Transverse colon (tissue), 4 donors: ENCODE data around the gene PLPP1. TPM values are rescaled to one million over a fixed set of nuclear protein-coding genes. Genes with fewer than 3 reads are reported as not detected.
A peak's percentile ranks its signal among the peaks of the same experiment; 100 is the strongest.

Source experiments
- DNase-seq: peaks from one replicate; pipeline ENCODE4 v3.0.0-alpha.2; 2019
- H3K27ac ChIP-seq, 4 donors: fragments of 200-600 bp; sonication (generic); 2 replicates each; pipeline ENCODE4 v1.5.1; 2016 to 2018; ENCODE audit warnings: inconsistent platforms in 4 of 4
- H3K27me3 ChIP-seq: fragments of 200-600 bp; sonication (generic); 2 replicates; pipeline ENCODE4 v1.5.1; 2017; ENCODE audit warnings: inconsistent platforms
- H3K36me3 ChIP-seq, 4 donors: fragments of 200-600 bp; sonication (generic); 2 replicates each; pipeline ENCODE4 v1.5.1; 2017 to 2019; ENCODE audit warnings: inconsistent platforms in 4 of 4
- H3K4me1 ChIP-seq, 4 donors: fragments of 200-600 bp; sonication (generic); 2 replicates each; pipeline ENCODE4 v1.5.1; 2017 to 2020; ENCODE audit warnings: inconsistent platforms in 4 of 4
- H3K4me3 ChIP-seq, 4 donors: fragments of 200-600 bp; sonication (generic); 1 replicate in 1 of 4; 2 replicates in 3 of 4; pipeline versions ENCODE4 v1.5.1 to v1.6.1; 2017 to 2019; ENCODE audit warnings: inconsistent platforms in 4 of 4
- H3K9me3 ChIP-seq, 2 donors: fragments of 200-600 bp; sonication (generic); 2 replicates each; pipeline ENCODE4 v1.5.1; 2017 to 2019; ENCODE audit warnings: inconsistent platforms in 2 of 2
- EP300 ChIP-seq: sonication (generic); formaldehyde crosslinking; IDR thresholded peaks from one replicate; pipeline ENCODE4 v1.6.1; 2017; ENCODE audit warnings: antibody characterized with exemption, low read depth
- POLR2A ChIP-seq: fragments of 450-650 bp; IDR thresholded peaks from one replicate; pipeline ENCODE4 v1.6.1; 2016; ENCODE audit warnings: antibody characterized with exemption, mild to moderate bottlenecking, moderate library complexity
- POLR2AphosphoS5 ChIP-seq, 3 donors: sonication (generic); formaldehyde crosslinking; IDR thresholded peaks; one replicate each; pipeline ENCODE4 v1.6.1; 2016; ENCODE audit warnings: antibody characterized with exemption in 3 of 3
- WGBS, 2 donors: methylation state at CpG; one replicate each; pipeline ENCODE4 v1.1.5; 2018; ENCODE audit warnings: low coverage in 1 of 2; 5-methylcytosine and 5-hydroxymethylcytosine counted together
- in situ Hi-C, 4 donors: fragments of 200-750 bp; cut with MboI; loops; one replicate each; pipeline versions ENCODE4 v1.15.0 to v1.15.1; 2017; ENCODE audit warnings: low sequenced_read_pairs in 3 of 4, low pct_ligation_motif_present in 1 of 4, low pct_unique_long_range_greater_than_20kb in 1 of 4
- intact Hi-C: fragments of 100-400 bp; cut with DNase I; formaldehyde crosslinking; loops from one replicate; pipeline ENCODE4 v1.15.1; 2023; ENCODE audit warnings: low total_unique reads
- total RNA-seq, 4 donors: library from RNA; depleted of rRNA; stranded (reverse); fragments of >200 nt; gene quantifications; one replicate each; pipeline ENCODE4 v1.1.0, GENCODE V29; 2016
- TF ChIP-seq, protein P1 (sequence below), 5 experiments: fragments of 200-600 bp in 3 of 5; fragments of 450-650 bp in 2 of 5; sonication (generic) in 3 of 5; IDR thresholded peaks; 1 replicate in 2 of 5; 2 replicates in 3 of 5; pipeline ENCODE4 v1.5.1; 2016 to 2017; ENCODE audit warnings: antibody characterized with exemption in 5 of 5, inconsistent platforms in 3 of 5, mild to moderate bottlenecking in 2 of 5, moderate library complexity in 1 of 5

PLPP1 gene
- total RNA-seq, 4 donors from 2014 or later = 222 to 335 (median 288) TPM

DNA sequence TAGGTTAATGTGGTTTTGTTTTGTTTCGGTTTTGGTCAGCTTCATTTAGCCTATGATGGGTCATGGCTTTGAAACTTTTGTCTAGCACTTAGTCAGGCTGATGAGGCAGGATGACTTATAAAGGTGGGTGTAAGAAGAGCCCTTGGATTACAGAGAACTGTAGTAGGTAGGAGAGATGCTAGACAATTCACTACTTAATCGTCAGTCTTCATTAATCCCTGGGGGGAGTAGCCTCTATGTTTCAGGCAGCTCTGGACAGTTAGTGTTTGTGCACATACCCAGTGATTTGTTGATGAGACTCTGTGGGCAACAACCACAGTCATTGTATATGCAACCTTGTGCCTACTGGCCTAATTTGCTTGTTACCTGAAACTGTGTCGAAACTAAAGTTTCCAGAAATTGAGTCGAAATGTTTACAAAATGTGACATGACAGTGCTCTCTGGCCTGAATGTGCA is 113.7 kb downstream of the PLPP1 start:
- Histone ChIP-seq H3K4me1 (peaks cover 12 to 43% (median 21%) of the 10 kb centered on the region in 4 donors), H3K27me3 (no peaks in the 10 kb centered on the region), H3K27ac (peak overlapping the region in 2 of 4 donors; percentile 17 to 42), H3K36me3 (peaks cover 0 to 45% (median 16%) of the 10 kb centered on the region in 4 donors), H3K4me3 (no peak overlapping the region), H3K9me3 (no peaks in the 10 kb centered on the region)
- intact Hi-C loops (no loop called here), in situ Hi-C loops (loop anchor here in 2 of 4 donors (25.0 kb wide), 1 partner anchor 266 kb away; no protein-coding TSS in a partner anchor)
- TF ChIP-seq, protein P1, sequence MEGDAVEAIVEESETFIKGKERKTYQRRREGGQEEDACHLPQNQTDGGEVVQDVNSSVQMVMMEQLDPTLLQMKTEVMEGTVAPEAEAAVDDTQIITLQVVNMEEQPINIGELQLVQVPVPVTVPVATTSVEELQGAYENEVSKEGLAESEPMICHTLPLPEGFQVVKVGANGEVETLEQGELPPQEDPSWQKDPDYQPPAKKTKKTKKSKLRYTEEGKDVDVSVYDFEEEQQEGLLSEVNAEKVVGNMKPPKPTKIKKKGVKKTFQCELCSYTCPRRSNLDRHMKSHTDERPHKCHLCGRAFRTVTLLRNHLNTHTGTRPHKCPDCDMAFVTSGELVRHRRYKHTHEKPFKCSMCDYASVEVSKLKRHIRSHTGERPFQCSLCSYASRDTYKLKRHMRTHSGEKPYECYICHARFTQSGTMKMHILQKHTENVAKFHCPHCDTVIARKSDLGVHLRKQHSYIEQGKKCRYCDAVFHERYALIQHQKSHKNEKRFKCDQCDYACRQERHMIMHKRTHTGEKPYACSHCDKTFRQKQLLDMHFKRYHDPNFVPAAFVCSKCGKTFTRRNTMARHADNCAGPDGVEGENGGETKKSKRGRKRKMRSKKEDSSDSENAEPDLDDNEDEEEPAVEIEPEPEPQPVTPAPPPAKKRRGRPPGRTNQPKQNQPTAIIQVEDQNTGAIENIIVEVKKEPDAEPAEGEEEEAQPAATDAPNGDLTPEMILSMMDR (IDR thresholded peaks at IDR 0.05) = no peak
- no peak for TF ChIP-seq POLR2A
- TF ChIP-seq EP300 = no peak
- TF ChIP-seq POLR2AphosphoS5 (IDR thresholded peaks at IDR 0.05) = no peak
- no peak for DNase-seq
- WGBS, 2 donors = 66 to 79% methylated on average over 1 to 4 of the region's 4 CpGs

DNA sequence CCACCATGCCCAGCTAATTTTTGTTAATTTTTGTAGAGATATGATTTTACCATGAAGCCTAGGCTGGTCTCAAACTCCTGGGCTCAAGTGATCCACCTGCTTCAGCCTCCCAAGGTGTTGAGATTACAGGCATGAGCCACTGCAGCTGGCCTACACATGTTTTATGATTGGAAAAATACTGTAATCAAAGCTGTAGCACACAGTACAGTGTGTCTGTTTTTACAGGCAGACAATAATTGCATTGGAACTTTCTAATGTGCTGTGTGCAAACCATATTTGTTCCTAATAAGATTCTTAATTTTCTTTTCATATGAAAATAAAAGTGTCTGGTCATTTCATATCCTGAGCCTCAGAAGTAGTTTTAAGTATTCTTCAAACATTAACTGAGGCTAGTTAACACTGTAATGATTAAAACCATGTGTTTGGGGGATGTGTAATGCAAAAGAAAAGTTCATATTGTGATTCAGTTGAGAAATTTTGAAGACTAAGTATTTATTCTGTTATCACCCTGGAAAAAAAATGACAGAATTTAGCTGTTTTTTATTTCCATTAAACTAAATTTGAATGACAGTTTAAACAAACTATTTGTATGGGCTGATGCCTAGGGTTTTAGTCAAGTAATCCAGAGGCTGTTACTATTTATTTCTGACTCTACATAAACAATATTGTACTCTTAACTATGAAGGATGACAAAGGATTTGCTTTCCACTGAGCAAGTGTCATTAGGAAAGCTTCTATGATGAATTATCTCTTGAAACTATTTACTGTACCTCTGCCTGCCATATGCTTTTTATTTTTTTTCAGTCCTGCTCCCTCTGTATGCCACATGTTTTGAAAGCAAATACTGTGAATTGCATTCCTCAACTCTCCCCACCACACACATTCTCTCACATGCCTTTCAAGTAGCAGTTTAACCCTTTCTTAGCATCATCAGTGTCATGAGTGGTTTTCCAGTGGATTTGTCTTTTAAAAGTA is 115.5 kb downstream of the PLPP1 start:
- Histone ChIP-seq H3K4me3 (no peak overlapping the region), H3K36me3 (peaks cover 0 to 27% (median 7%) of the 10 kb centered on the region in 4 donors), H3K27ac (peak overlapping the region; percentile 15 to 61 (median 44)), H3K27me3 (no peaks in the 10 kb centered on the region), H3K4me1 (peaks cover 12 to 52% (median 23%) of the 10 kb centered on the region in 4 donors), H3K9me3 (no peaks in the 10 kb centered on the region)
- in situ Hi-C loops = loop anchor here in 2 of 4 donors (25.0 kb wide), 1 partner anchor 268 kb away; no protein-coding TSS in a partner anchor
- no peak for DNase-seq
- no peak for TF ChIP-seq EP300
- no peak for TF ChIP-seq POLR2A
- TF ChIP-seq, protein P1 (IDR thresholded peaks at IDR 0.05) = no peak
- TF ChIP-seq POLR2AphosphoS5 (IDR thresholded peaks at IDR 0.05) = peak in 1 of 3 donors; percentile 36
- intact Hi-C loops = no loop called here

DNA sequence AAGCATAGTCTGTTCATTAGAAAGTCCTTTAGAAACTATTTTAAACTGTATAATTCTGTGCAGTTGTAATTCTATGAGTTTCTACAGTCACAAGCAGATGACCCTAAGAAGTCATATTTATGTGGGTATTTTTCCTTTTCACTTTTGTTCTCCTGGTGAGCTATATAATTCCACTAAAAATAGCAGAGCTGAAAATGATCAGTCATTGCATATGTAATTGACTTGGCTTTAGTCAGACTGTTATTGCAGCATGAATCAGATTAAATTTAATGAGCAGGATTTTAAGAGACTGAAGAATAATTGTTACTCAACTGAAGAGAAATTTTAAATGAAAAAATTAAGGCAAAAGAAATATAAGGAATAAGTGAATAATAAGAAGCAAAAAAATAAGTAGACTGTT is 118.5 kb downstream of the PLPP1 start:
- Histone ChIP-seq H3K9me3 (no peaks in the 10 kb centered on the region), H3K27ac (no peak overlapping the region), H3K27me3 (no peaks in the 10 kb centered on the region), H3K36me3 (no peaks in the 10 kb centered on the region), H3K4me3 (no peak overlapping the region), H3K4me1 (peaks cover 12 to 41% (median 23%) of the 10 kb centered on the region in 4 donors)
- intact Hi-C loops (no loop called here), in situ Hi-C loops (loop anchor here in 2 of 4 donors (25.0 kb wide), 1 partner anchor 271 kb away; no protein-coding TSS in a partner anchor)
- DNase-seq = no peak
- no peak for TF ChIP-seq EP300
- no peak for TF ChIP-seq POLR2AphosphoS5 (IDR thresholded peaks at IDR 0.05)
- no peak for TF ChIP-seq POLR2A
- TF ChIP-seq, protein P1 (IDR thresholded peaks at IDR 0.05) = no peak

DNA sequence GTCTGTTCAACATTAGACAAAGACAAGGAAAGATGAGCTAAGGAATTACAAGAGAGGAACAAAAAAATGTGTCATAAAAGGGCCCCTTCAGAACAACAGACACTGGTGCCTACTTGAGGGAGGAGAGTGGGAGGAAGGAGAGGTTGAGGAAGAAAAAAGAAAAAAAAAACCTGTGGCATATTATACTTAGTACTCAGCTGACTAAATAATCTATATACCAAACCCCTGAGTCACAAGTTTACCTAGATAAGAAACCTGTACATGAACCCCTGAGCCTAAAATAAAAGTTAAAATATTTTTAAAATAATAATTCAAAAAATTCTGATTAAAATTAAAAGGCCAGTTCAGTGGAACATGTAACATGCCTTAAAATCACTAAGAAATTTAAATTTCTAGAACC is 119.7 kb downstream of the PLPP1 start:
- H3K4me3 ChIP-seq = no peak overlapping the region
- in situ Hi-C loops = loop anchor here in 2 of 4 donors (25.0 kb wide), 1 partner anchor 272 kb away; no protein-coding TSS in a partner anchor
- DNase-seq = no peak
- no peaks in the 10 kb centered on the region for H3K27me3 ChIP-seq
- intact Hi-C loops = no loop called here
- peaks cover 0 to 7% (median 0%) of the 10 kb centered on the region in 4 donors for H3K36me3 ChIP-seq
- no peak overlapping the region for H3K27ac ChIP-seq
- TF ChIP-seq EP300 = no peak
- no peak for TF ChIP-seq POLR2A
- H3K4me1 ChIP-seq = peaks cover 12 to 29% (median 17%) of the 10 kb centered on the region in 4 donors
- no peaks in the 10 kb centered on the region for H3K9me3 ChIP-seq
